Upper lobe of left lung (tissue), 4 donors: Measurements from ENCODE around the gene BRINP2.

ENCODE experiments used
- POLR2A ChIP-seq, 4 donors: fragments of 450-650 bp; IDR thresholded peaks; one replicate each; pipeline ENCODE4 v1.5.1; 2016 to 2017; ENCODE audit warnings: antibody characterized with exemption in 4 of 4, mild to moderate bottlenecking in 2 of 4
- TF ChIP-seq, protein P1 (sequence below), 6 experiments: fragments of 450-650 bp in 4 of 6; fragments of 200-600 bp in 2 of 6; sonication (generic) in 2 of 6; IDR thresholded peaks; one replicate each; pipeline ENCODE4 v1.5.1; 2016 to 2019; ENCODE audit warnings: antibody characterized with exemption in 6 of 6

DNA sequence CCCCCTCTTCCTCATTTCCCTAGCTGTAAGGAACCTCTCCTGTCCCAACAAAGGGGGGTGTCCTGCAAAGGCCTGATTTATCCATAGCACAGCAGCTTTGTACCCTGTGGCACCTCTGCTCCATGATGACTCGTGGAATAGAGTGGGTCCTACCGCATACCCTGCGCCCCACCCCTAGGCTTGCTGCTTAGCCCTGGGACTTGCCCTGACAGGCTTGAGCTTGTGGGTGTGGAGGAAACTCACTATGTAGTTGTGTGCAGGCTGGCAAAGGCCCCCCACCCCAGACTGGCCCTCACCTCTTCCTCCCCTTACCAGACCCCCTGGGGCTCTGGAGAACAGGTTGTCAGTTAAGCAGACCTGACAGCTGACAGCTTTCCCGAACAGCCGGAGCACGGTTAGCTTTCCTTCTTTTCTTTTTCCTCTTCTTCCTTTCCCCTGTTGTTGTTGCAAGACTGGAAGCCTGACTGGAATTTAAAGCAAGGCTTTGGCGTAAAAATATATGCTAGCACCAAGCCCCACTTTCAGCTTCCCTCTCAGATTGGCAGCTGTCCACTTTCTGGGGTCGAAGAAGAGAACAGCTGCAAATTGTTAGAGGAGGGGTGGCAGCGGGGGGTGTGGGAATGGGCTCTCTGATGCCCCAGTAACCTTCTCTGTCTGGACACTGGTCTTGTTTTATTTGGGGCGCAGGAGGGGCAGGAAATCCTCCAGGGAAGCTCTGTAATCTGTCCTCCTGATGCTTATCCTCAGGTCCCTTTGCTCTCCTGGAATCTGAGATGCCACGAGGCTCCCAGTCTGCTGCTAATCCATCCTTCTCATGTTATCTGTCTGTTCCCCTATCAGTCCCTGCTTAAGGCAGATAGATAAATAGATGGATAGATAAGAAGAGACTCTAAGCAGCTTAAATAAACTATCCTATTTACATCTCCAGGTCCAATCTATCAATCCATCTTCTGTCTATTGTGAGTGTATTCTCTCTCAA lies 134.6 kb downstream of the BRINP2 start:
- TF ChIP-seq, protein P1, sequence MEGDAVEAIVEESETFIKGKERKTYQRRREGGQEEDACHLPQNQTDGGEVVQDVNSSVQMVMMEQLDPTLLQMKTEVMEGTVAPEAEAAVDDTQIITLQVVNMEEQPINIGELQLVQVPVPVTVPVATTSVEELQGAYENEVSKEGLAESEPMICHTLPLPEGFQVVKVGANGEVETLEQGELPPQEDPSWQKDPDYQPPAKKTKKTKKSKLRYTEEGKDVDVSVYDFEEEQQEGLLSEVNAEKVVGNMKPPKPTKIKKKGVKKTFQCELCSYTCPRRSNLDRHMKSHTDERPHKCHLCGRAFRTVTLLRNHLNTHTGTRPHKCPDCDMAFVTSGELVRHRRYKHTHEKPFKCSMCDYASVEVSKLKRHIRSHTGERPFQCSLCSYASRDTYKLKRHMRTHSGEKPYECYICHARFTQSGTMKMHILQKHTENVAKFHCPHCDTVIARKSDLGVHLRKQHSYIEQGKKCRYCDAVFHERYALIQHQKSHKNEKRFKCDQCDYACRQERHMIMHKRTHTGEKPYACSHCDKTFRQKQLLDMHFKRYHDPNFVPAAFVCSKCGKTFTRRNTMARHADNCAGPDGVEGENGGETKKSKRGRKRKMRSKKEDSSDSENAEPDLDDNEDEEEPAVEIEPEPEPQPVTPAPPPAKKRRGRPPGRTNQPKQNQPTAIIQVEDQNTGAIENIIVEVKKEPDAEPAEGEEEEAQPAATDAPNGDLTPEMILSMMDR (IDR thresholded peaks at IDR 0.05), result no peak
- TF ChIP-seq POLR2A (IDR thresholded peaks at IDR 0.05), result no peak
